ENCODE measurements around the gene KMT5C.
A peak's percentile ranks its signal among the peaks of the same experiment; 100 is the strongest.

The KMT5C gene

GRCh38 chr19:55348317-55349034 is 8.8 kb downstream of the KMT5C start:
- DNase-seq, result no peak

GRCh38 chr19:55350620-55351315 is 11.1 kb downstream of the KMT5C start:
- no peak for DNase-seq

GRCh38 chr19:55352040-55352439 is 12.4 kb downstream of the KMT5C start:
- no peak for DNase-seq

GRCh38 chr19:55352549-55353145 is 13.0 kb downstream of the KMT5C start:
- no peak for DNase-seq

GRCh38 chr19:55353356-55353802 is 13.7 kb downstream of the KMT5C start:
- DNase-seq, result no peak

- no peak for DNase-seq
Observed at GRCh38 chr19:55353803-55354697, 14.4 kb downstream of the KMT5C start.

GRCh38 chr19:55354698-55355212 is 15.1 kb downstream of the KMT5C start, which contains the start of gene COX6B2:
COX6B2 (minus strand) TSS chr19:55354719; CDS start chr19:55354521, 198 bp downstream.
- no peak for DNase-seq

GRCh38 chr19:55355213-55355821 is 15.6 kb downstream of the KMT5C start:
- DNase-seq, result no peak

GRCh38 chr19:55358493-55358892 is 18.8 kb downstream of the KMT5C start:
- no peak for DNase-seq

GRCh38 chr19:55358943-55359908 is 19.6 kb downstream of the KMT5C start:
- DNase-seq, result peak; percentile 47

- DNase-seq, result no peak
Observed at GRCh38 chr19:55360902-55361301, 21.2 kb downstream of the KMT5C start.

GRCh38 chr19:55362174-55362989 is 22.7 kb downstream of the KMT5C start:
- DNase-seq, result no peak

- no peak for DNase-seq
Observed at GRCh38 chr19:55362990-55363716, 23.5 kb downstream of the KMT5C start, which contains the start of gene GARIN5B. GARIN5B (minus strand) TSS chr19:55363260; CDS start chr19:55363066, 194 bp downstream.

- DNase-seq, result no peak
Observed at GRCh38 chr19:55365245-55365644, 25.6 kb downstream of the KMT5C start.

GRCh38 chr19:55365964-55366363 is 26.3 kb downstream of the KMT5C start:
- no peak for DNase-seq

GRCh38 chr19:55366790-55367189 is 27.1 kb downstream of the KMT5C start:
- DNase-seq, result no peak

- DNase-seq, result no peak
Observed at GRCh38 chr19:55368106-55368505, 28.4 kb downstream of the KMT5C start.

- no peak for DNase-seq
Observed at GRCh38 chr19:55368701-55369563, 29.3 kb downstream of the KMT5C start.
